ENCODE data around the gene TUBB4A. TPM values are rescaled to one million over a fixed set of nuclear protein-coding genes. Genes with fewer than 3 reads are reported as not detected.

The TUBB4A gene
- total RNA-seq, 1 experiment from 2014 or later = 20.3 TPM

- Histone ChIP-seq H3K4ac (ENCODE audit: low read depth, low read length) (no peak overlapping the region), H3K79me1 (ENCODE audit: insufficient read depth, low read depth, low read length, poor library complexity, severe bottlenecking) (no peaks in the 10 kb centered on the region), H3K18ac (ENCODE audit: insufficient read length, low read depth, low read length) (no peak overlapping the region), H2AFZ (ENCODE audit: low read length) (no peak overlapping the region), H3K4me1 (ENCODE audit: insufficient read depth, low read length) (peaks cover 6% of the 10 kb centered on the region; the same call in 1 of the 2 replicates), H4K8ac (replicated peaks; ENCODE audit: insufficient read length, low read depth, low read length) (no peak overlapping the region), H2BK120ac (ENCODE audit: low read depth, low read length, poor library complexity, severe bottlenecking) (no peak overlapping the region), H2BK5ac (ENCODE audit: insufficient read length, low read length) (no peak overlapping the region), H3K14ac (ENCODE audit: insufficient read depth, low read length) (no peak overlapping the region), H2BK12ac (ENCODE audit: insufficient read length, low read depth, low read length) (no peak overlapping the region), H3K27me3 (ENCODE audit: insufficient read depth, low read length) (peaks cover 13% of the 10 kb centered on the region; the same call in 1 of the 2 replicates), H3T11ph (ENCODE audit: low read length) (no peak overlapping the region), H2BK20ac (ENCODE audit: low read depth, low read length, poor library complexity, severe bottlenecking) (no peak overlapping the region), H4K5ac (ENCODE audit: insufficient read length, low read depth, low read length) (no peak overlapping the region), H2BK15ac (ENCODE audit: low read depth, low read length) (no peak overlapping the region), H3K79me2 (ENCODE audit: insufficient read depth, low read length) (no peaks in the 10 kb centered on the region), H3K23ac (ENCODE audit: insufficient read length, low read depth, low read length) (no peak overlapping the region), H3K9ac (ENCODE audit: extremely low read depth, insufficient read length, low read length) (no peak overlapping the region), H4K91ac (ENCODE audit: insufficient read length, low read depth, low read length) (no peak overlapping the region), H3K27ac (ENCODE audit: insufficient read length, low read depth, low read length) (no peak overlapping the region), H3K9me3 (ENCODE audit: control insufficient read depth, low read depth, low read length) (no peaks in the 10 kb centered on the region), H3K4me2 (ENCODE audit: insufficient read depth, insufficient read length, low read length) (no peak overlapping the region), H4K20me1 (ENCODE audit: control insufficient read depth, insufficient read depth, insufficient read length) (no peaks in the 10 kb centered on the region), H3K56ac (ENCODE audit: insufficient read length, low read depth, low read length) (no peak overlapping the region), H2AK5ac (ENCODE audit: insufficient read length, low read length) (no peak overlapping the region), H3K23me2 (ENCODE audit: insufficient read length, low read depth, low read length, poor library complexity, severe bottlenecking) (peaks cover 18% of the 10 kb centered on the region)
- Mint-ChIP-seq H3K4me1 (peaks cover 25 to 34% of the 10 kb centered on the region in 2 experiments), H3K4me3 (no peak overlapping the region), H3K36me3 (ENCODE audit: insufficient read depth in 1 of 3, low read depth in 3 of 3) (no peaks in the 10 kb centered on the region), H3K27ac (no peak overlapping the region), H3K9me3 (peaks cover 0 to 4% of the 10 kb centered on the region in 2 experiments; a peak in 2 of 5 replicates), H3K27me3 (ENCODE audit: low read depth) (peaks cover 48% of the 10 kb centered on the region)
- WGBS (ENCODE audit: extremely low coverage, insufficient read length, low lambda C conversion rate) = no CpG with 5 or more reads among the region's 9 CpGs
- DNase-seq = no peak
- TF ChIP-seq CTCF (conservative IDR thresholded peaks at IDR 0.05) = no peak
These were observed 26.5 kb upstream of the TUBB4A start for GRCh38 chr19:6528544-6529121.

Measured in H9 (cell line).